DMS 273 (cell line): Measurements from ENCODE around the gene URB1.

Experiments
- DNase-seq: peaks from one replicate; lab custom pipeline; 2025; ENCODE audit not compliant: unreplicated experiment; lab: John Stamatoyannopoulos, UW

The URB1 gene

GRCh38 chr21:32346951-32347350 is 45.9 kb downstream of the URB1 start:
- no peak for DNase-seq

DNA sequence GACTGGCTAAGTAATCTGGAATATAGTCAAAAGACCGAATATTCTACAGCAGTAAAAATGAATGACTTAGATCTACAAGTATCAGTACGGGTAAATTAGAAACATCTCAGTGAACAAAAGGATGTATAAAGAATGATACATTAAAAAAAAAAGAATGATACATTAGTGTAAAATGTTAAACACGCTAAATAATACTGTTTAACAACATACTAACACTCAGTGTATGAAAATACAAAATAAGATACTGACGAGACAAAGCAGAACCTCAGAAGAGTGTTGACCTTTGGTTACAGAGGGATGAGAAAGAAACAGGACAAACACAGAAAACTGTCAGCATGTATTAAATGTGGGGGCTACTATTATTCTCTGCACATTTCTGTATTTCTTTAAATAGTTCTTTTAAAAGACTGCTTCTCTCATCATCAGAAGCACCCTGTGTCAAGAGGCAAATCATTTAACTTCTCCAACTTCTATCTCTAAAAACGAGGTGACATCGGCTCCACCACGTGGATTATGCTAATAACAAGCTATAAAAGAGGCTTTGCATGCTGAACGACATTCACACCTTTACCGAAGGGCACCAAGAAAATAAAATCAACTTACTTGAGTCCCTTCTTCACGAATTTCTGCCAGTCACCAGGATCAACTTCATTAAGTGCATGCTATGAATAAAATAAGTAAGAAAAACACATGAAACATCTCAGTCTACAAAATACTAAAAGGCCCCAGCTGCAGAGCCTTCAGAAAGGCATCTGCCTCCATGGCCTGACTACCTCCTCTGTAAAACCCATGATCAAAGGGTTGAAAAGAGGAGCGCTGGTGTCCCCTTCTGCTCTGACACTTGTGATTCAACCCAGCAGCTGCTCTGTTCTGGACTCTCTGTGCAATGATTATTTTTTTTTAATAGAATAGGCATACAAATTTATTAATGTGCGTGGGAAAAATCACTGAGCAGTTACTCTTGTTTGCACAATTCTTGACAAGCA is 51.7 kb downstream of the URB1 start:
- no peak for DNase-seq

DNA sequence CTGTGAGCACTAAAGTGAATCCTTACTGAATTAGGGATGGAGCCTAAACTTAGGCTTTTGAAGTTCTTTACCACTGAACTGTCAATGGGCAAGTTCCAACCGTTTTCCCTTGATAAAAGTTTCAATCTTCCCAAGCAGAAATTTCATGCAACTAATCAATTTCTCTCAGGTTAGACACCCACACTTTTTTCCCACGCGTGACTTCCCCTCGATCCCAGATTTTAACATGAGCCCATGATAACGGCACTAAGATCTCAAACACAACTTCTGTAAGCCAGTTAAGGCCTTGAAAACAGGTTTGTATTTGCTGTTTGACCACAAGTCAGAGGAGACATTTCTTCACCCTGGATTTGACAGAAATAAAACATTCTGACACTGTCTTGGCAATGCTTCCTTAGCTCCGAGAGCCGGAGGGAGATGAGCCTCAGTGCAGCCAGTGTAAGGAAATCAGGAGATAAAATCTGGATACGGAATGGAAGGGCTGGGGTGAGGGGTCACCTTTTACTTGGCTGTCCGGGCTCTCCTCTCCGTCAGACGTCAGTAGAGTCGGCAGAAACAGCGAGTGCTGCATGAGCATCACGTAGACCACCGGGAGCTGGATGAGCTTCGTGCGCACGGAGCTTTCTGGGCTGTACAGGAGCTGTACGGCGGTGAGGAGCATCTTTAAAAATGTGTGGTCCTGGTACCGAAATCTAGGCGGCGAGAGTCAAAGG is 54.4 kb downstream of the URB1 start:
- DNase-seq: no peak

DNA sequence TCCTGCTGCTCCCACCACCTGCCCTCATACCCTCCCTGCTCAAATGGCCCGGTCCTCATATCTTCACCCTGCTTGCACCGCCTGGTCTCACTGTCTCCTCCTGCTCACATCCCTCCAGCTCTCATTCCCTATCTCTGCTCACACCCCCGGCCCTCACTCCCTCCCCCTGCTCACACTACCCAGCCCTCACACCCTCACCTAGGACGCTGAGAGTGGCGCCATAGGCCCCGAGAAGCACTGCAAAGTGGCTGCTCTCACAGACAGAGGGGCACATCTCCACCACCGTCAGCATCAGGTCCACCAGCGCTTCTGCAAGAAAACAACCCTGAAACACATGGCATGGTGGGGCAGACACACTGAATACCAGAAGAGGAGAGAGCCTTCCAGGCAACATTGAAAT is 55.6 kb downstream of the URB1 start:
- DNase-seq: peak; percentile 67

- DNase-seq: peak; percentile 78
Observed at GRCh38 chr21:32336711-32337110, 56.1 kb downstream of the URB1 start.

- peak; percentile 86 for DNase-seq
Observed at GRCh38 chr21:32335601-32336575, 56.9 kb downstream of the URB1 start.

DNA sequence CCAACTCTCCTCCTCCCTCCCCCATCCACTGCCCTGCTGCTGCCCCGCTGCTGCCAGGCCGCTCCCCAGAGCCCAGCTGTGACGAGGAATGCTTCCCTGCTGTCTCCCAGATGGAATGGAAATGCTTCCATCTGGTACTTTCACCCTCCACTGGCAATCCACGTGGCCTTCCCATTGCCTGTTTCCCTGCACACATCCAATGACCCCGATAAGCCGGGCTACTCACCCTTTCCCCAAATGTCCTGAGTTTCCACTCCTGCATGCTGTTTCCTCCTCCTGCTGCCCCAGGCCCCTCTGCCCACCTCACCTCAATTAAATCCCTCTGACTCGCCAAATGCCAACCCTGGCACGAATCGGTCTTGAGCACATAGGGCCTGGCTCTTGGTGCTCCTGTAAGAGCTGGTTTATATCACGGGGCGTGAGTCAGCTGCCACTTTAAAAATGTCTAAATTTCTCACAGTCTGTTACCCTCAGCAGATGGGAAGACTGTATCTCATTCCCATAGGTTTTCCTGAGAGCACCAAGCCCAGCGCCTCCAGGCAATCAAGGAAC is 57.8 kb downstream of the URB1 start:
- DNase-seq: peak; percentile 98

GRCh38 chr21:32333953-32334673 is 58.7 kb downstream of the URB1 start:
- no peak for DNase-seq

DNA sequence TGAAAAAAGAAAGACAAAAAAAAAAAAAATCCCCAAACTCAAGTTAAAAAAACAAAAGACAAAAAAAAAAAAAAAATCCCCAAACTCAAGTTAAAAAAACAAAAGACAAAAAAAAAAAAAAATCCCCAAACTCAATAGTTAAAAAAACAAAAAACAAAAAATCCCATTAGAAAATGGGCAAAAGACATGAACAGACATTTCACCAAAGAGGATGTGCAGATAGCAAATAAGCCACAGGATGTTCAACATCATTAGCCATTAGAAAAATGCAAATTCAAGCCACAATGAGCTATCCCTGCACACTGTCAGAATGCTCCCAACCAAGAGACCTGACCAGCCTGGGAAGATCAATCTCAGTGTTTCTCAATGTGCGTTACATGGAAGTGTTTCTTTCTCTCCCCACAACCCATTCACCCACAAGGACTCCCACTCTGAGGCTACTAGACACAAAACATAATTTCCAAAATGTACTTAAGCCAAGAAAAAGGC is 60.3 kb downstream of the URB1 start:
- no peak for DNase-seq

DNA sequence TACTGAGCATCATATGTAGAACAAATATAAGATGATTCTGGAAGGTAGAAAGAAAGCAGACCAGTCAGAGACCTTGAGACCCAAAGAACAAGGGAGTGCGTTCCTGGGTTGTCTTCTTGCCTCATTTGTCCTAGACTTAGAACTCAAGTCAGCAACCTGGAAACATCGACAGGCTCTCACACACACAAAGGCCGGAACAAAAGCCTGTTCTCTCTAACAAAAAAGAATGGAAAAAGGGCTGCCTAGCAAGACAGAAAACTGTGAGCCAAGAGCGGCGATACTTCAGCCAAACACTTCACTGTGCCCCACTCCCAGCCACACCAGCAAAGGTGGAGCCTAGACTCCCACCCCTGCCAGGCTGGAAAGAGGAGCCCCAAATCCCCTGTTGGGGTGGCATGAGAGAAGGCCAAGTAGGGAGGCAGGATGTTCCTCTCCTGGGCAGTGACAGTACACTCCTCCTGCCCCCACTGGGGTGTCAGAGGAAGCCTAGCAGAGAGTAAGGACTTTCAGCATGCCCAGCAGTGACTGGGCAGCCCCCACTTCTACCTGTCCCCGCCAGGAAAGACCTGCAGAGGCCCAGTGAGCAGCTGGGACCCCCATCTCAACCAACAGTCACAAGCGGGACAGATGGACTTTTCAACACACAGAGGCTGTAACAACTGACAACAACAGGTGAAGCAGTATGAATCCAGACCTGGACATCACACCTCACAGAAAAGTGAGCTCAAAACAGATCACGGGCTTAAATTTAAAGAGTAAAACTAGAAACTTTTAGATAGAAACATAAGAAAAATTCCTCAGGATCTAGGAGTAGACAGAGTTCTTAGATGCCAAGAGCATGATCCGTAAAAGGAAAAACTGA is 61.1 kb downstream of the URB1 start:
- no peak for DNase-seq

GRCh38 chr21:32330784-32331311 is 62.0 kb downstream of the URB1 start:
- no peak for DNase-seq

DNA sequence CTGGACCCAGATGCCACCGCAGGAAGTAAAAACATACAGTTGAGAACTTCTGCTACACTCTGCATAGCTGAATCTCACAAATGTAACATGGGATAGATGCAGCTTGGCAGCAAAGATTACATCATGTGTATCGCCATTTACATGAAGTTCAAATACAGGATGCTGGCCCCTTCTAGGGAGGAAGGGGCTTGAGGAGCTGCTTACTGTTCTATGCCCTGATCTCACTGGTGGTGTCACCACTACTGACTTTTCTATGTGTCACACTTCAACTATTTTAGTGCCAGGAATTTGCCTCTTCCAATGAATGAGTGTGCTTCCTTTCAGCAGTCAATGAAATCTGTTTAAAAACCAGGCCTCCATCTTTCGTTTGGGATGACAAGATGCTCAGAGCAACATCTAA is 63.0 kb downstream of the URB1 start:
- DNase-seq: no peak

GRCh38 chr21:32329331-32329730 is 63.5 kb downstream of the URB1 start:
- DNase-seq: no peak

- no peak for DNase-seq
Observed at GRCh38 chr21:32328595-32328994, 64.2 kb downstream of the URB1 start.

DNA sequence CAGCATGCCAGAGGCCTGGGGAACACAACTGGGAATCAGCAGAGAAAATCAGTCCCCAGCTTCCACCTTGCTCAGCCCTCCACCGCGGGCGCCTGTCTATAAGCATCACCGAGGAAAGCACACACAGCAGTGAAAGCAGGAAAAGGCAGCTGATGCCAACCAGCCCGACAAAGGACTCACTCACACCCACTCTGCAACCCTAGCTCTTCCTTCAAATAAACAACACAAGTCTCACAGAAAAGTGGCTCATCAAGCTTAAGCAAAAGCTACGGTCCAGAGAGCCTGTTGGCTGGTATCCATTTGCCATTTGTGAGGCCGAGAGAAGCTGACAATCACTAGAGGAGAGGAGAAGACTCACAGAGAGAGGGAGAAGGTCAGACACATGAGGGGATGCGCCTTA is 67.1 kb downstream of the URB1 start:
- DNase-seq: no peak

DNA sequence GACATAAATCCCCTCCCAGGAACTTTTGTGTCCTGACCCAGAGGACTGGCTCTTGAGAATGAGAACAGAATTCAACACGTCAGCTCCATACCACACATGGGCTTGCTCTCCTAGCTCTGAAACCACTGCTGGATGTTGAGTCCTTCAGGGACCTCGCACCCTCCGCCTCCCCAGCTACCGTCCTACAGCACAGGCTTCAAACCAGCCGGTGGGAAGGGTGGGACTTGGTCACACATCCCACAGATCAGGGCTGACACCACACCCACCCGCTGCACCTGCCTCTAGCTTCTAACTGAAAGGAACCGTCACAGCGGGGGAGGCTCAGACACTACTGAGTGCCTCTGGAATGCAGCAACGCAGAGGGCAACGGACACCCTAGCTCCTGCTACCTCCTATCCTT is 70.1 kb downstream of the URB1 start:
- DNase-seq: no peak

DNA sequence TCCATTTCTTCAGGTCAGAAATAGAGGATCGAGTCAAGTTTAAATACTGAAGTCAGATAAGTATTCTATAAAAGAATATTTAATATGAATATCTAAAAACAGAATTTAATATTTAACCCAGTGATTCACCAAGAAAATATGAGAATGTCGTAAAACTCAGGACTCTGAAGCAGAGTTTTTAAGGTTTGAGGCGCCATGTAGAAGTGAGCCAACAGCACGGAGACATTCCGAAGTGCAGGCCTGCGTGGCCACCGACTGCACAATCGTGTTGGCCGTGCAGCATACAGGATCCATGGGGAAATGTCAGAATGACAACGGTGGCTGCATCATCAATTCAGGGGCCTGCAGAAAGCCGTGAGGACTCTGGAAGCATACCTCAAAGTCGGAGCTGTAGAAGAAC is 70.7 kb downstream of the URB1 start:
- no peak for DNase-seq

DNA sequence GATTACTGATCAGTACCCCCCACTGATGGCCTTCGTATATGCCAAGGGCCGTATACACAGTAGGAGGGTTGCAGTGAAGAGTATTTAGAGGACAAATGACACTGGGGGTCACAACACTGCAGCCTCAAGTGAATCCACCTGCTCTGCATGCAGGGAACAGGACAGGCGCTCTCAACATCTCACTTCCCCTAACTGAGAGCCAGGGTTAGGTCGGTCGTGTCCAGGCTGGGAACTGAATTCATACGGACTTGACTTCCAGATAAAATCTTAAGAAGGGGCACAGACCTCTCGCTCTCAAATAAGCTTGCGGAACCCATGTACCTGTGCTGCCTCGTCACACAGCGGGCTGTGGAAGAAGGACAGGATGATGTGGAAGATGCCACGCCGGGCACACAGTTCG is 71.3 kb downstream of the URB1 start:
- DNase-seq: no peak

DNA sequence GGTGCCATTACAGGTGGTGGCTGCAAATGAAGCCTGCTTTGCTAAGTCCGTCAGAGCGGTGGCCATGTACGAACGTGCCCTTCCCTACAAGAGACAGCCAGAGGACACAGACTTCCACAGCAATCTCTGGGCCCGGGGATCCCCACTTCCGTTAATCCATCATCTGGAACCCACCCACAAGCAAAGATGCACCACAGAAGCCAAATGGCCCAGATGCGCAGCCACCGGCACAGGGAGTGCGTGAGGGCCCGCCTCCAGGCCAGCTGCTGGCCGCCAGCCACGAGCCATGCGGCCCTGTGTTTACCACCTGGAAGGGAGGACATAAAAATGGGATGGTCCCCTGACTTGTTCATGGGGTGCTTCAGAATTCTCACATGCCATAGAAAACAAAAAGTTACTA is 72.1 kb downstream of the URB1 start:
- peak; percentile 8 for DNase-seq
